GM18526 (cell line): ENCODE data around the gene OST4.

Source experiments
- POLR2A ChIP-seq: IDR thresholded peaks from 3 replicates; pipeline ENCODE4 v1.6.1; 2011; ENCODE audit not compliant: insufficient read length; ENCODE audit errors: extremely low read depth

Gene OST4

DNA sequence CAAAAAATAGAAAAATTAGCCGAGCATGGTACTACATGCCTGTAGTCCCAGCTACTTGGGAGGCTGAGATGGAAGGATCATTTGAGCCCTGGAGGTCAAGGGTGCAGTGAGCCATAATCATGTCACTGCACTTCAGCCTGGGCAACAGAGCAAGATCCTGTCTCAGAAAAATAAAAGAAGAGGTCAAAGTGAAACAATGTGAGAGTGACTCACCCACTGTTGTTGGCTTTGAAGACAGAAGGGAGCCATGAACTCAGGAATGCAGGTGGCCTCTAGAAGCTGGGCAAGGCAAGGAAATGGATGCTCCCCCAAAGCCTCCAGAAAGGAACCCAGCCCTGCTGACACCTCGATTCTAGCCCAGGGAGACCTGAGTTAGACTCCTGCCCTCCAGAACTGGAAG is 42.4 kb downstream of the OST4 start:
- no peak for TF ChIP-seq POLR2A

DNA sequence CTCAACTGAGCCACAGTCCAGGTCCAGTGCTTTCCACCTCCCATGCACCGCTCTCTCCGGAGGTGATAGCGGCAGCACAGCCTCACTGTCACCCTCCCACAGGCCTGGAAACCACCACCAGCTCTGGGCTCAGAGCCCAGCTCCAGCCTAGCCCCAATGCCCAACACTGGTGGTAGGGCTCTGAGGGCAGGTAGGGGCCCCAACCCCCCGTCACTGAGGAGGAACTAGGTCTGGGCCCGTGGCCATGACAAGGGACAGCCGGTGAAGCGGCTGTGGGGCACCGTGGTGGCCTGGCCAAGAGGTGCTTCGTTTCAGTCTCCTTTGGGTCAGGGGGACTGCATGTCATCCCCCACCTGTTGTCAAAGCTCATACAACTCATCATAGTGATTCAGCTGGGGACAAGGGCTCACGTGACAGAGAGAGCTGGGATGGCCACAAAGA is 44.2 kb downstream of the OST4 start:
- no peak for TF ChIP-seq POLR2A

DNA sequence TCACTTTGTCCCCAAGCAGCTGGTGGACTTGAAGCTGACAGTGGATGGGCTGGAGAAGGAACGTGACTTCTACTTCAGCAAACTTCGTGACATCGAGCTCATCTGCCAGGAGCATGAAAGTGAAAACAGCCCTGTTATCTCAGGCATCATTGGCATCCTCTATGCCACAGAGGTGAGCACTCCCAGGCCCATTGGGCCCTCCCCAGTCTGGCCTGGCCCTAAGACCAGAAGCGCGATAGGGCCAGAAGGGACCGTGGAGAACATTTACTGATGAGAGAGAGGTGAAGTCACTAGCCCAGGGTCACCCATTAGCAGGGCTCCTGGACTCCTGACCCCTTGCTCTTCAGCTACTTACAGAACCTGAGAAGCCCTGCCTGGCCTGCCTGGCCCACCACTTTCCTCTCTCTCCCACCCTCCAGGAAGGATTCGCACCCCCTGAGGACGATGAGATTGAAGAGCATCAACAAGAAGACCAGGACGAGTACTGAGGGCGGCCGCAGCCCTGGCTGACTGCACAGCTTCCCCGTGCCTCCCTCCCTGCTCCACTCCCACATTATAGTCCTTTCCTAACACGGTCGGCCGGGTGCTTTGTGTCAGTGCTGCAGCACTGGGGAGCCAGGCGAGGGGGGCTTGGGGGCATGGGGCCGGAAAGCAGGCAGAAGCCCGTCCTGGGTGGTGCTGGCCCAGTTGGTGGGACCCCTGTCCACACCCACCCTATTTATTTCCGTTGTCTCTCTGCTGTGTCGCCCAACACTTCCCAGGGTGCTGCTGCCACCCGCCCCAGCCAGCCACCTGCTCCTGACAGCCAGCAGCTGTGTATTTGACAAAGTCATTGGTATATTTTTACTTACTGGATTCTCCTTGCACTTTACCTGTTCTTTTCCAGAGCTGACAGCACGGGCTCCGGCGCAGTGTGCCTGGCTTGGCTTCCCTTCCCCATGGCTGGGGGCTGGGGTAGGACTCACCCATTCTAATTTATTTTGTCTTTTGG is 45.3 kb downstream of the OST4 start:
- TF ChIP-seq POLR2A, result no peak

DNA sequence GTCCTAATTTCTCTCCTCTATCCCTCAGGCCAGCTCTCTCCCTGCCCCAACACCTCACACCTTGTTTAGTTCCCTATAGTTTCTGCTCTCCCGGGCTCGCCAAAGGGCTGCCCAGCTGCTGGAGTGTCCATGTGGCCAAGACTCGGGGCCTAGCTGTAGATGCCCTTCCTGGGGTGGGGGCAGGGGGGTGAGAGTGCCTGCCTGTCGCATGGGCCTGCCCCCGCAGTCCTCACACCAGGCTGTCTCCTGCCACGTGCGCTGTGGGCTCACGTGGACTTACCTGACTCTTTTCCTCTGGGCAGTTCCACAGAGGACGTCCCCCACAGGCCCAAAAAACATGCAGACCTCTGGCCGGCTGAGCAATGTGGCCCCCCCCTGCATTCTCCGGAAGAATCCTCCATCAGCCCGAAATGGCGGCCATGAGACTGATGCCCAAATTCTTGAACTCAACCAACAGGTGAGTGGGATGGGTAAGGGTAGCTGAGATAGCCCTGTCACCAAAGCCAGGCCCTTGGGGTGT is 46.1 kb downstream of the OST4 start:
- no peak for TF ChIP-seq POLR2A

DNA sequence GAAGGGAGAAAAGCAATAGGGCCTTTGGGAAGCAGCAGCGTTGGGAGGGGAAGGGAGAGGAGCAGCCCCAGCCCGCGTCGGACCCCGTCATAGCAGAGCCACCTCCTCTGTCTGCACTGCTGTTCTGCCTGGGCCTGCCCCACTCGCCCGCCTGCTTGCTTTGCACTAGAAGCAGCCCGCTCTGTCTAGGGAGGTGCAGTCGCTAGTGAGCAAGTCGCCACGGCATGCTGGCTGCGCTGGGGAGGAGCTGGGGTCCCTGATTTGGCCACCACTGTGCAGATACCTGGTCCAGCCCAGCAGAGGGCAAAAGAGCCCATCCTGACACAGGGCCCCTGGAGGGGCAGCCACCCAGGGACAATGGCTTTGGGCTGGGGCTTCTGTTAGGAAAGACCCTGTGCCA is 46.6 kb downstream of the OST4 start:
- TF ChIP-seq POLR2A, result no peak

DNA sequence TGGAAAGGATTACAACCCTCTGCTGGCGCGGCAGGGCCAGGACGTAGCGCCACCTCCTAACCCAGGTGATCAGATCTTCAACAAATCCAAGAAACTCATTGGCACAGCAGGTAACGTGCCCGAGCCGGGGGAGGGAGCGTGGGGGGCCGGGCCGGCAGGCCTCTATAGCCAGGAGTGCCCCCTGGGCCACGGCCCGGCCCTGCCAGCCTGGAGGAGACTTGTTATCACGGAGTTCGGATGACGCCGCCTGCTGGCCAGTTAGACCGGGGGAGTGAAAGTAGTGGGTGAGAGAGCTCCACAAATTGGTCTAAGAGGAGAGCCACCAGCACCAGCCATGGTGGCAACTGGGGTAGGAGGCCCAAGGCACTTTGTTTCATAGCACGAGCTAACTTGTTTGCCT is 47.3 kb downstream of the OST4 start:
- no peak for TF ChIP-seq POLR2A

DNA sequence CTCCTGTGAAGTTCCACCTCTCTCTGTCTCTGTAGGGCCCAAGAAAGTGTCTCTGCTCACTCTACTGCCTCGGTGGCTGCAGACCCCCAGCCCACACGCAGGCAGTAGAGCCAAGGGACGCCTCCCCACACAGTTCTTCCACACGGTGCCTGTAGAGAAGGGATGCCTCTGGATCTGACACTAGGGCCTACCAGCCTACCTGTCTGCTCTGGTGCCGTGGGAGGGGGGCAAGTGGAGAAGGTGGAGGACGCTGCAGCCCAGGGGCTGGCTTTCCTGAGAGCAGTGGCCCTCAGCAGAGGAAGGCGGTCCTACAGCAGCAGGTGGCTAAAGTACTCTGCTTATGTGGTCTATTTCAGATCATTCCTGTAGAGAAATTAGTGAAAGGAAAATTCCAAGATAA is 47.7 kb downstream of the OST4 start:
- TF ChIP-seq POLR2A, result no peak

DNA sequence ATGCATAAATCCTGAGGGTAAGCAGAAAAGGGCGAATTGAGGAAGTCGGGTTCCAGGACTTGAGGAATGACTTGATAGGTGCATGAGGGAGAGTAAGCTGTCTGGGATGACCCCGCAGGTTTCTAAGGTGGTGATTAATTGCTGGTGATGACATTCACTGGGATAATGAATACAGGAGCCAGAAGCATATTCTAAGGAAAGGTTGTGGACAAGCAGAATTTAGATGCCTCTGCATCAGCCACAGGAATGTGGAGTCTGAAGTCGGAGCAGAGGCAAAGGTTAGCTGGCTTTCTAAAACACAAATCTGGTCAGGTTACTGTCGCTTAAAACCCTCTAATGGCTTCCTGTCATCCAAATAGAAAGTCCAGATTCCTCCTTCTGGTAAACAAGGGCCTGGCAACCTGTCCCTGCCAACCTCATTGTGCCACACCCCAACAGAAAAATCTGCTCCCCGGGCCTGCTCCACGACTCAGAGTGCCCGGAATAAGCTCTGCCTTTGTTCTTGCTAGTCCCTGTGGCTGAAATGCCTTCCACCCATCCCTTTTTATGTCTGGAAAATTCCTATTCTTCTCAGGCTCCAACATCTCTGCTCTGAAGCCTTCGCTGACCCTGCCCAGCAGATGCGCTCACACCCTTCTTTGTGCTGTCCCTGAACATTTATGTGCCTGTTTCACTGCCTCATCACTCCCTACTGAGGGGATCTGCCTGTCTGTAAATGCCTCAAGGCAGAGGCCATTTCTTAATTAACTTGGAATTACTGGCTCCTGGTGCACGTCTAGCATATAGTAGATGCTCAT is 50.0 kb downstream of the OST4 start:
- TF ChIP-seq POLR2A, result no peak
